OCI-LY3 (cell line): ENCODE measurements around the gene MED13L.

Experiments used
- H2AFZ ChIP-seq: fragments of 200-600, 300-600 bp; shearing (Covaris generic); 2 replicates; pipeline ENCODE4 v1.6.0; 2014; ENCODE audit warnings: antibody characterized with exemption, low read depth, low read length
- H3K27ac ChIP-seq: fragments of 200-600, 300-600 bp; sonication (generic); 2 replicates; pipeline ENCODE4 v1.5.1; 2014; ENCODE audit warnings: mild to moderate bottlenecking, low read length, moderate library complexity, mixed read lengths
- H3K27me3 ChIP-seq: fragments of 200-600, 300-600 bp; sonication (generic); 2 replicates; pipeline ENCODE4 v1.6.1; 2014; ENCODE audit warnings: low read depth, low read length, mixed read lengths
- H3K36me3 ChIP-seq: fragments of 200-600, 300-600 bp; sonication (generic); replicated peaks from 2 replicates; pipeline ENCODE3; 2014; ENCODE audit warnings: low read depth, low read length, mixed read lengths
- H3K4me1 ChIP-seq: fragments of 300-600, 200-600 bp; sonication (generic); 2 replicates; pipeline ENCODE4 v1.6.1; 2014; ENCODE audit warnings: low read length, mixed read lengths
- H3K4me2 ChIP-seq: fragments of 200-600, 300-600 bp; sonication (generic); 2 replicates; pipeline ENCODE4 v1.6.1; 2014; ENCODE audit warnings: low read length, mixed read lengths
- H3K4me3 ChIP-seq: fragments of 300-600, 200-600 bp; sonication (generic); 2 replicates; pipeline ENCODE4 v1.5.1; 2014; ENCODE audit warnings: antibody characterized with exemption, mild to moderate bottlenecking, low read length, moderate library complexity
- H3K79me2 ChIP-seq: fragments of 300-600, 200-600 bp; shearing (Covaris generic); 2 replicates; pipeline ENCODE4 v1.6.1; 2014; ENCODE audit warnings: mild to moderate bottlenecking, low read length, mixed read lengths
- H3K9ac ChIP-seq: fragments of 300-600, 200-600 bp; shearing (Covaris generic); 2 replicates; pipeline ENCODE4 v1.6.0; 2014; ENCODE audit warnings: mild to moderate bottlenecking, low read length, moderate library complexity
- H3K9me3 ChIP-seq: fragments of 200-600, 300-600 bp; shearing (Covaris generic); 2 replicates; pipeline ENCODE4 v1.6.1; 2014; ENCODE audit warnings: low read length, mixed read lengths; ENCODE audit not compliant: insufficient read depth
- H4K20me1 ChIP-seq: fragments of 200-600, 300-600 bp; sonication (generic); 2 replicates; pipeline ENCODE4 v1.6.1; 2016; ENCODE audit warnings: low read length, mixed read lengths; ENCODE audit not compliant: insufficient read depth
- EZH2phosphoT487 ChIP-seq: fragments of 200-600 bp; shearing (Covaris generic); IDR thresholded peaks from 2 replicates; pipeline ENCODE4 v1.6.1; 2018; ENCODE audit warnings: antibody characterized with exemption, mixed run types, low read depth
- TF ChIP-seq, protein P1 (sequence below): fragments of 200-600, 300-600 bp; sonication (generic); IDR thresholded peaks from 2 replicates; pipeline ENCODE4 v1.5.1; 2014; ENCODE audit warnings: antibody characterized with exemption, low read length, low read depth

MED13L gene

DNA sequence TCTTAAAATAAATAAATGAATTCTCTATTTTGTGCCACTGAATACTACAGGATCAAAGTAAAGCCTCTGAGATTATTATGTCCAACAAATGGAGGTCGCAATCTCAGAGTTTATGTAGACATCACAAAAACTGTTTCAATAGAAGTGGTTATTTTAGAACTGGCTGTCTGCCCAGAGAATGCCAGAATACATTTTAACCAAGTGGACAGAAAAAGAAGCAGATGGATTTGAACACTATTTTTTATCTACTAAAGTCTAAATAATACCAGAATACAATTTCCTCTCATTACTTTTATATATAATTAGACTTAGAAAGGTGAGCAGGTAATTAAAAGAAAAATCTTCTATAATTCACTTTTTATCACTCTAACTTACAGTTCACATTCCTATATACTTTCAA is 118.3 kb downstream of the MED13L start:
- H3K27ac ChIP-seq, result no peak overlapping the region
- TF ChIP-seq EZH2phosphoT487, result no peak
- TF ChIP-seq, protein P1, sequence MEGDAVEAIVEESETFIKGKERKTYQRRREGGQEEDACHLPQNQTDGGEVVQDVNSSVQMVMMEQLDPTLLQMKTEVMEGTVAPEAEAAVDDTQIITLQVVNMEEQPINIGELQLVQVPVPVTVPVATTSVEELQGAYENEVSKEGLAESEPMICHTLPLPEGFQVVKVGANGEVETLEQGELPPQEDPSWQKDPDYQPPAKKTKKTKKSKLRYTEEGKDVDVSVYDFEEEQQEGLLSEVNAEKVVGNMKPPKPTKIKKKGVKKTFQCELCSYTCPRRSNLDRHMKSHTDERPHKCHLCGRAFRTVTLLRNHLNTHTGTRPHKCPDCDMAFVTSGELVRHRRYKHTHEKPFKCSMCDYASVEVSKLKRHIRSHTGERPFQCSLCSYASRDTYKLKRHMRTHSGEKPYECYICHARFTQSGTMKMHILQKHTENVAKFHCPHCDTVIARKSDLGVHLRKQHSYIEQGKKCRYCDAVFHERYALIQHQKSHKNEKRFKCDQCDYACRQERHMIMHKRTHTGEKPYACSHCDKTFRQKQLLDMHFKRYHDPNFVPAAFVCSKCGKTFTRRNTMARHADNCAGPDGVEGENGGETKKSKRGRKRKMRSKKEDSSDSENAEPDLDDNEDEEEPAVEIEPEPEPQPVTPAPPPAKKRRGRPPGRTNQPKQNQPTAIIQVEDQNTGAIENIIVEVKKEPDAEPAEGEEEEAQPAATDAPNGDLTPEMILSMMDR, result no peak
- no peaks in the 10 kb centered on the region for H3K36me3 ChIP-seq
- no peaks in the 10 kb centered on the region for H3K27me3 ChIP-seq
- no peak overlapping the region for H2AFZ ChIP-seq
- H3K79me2 ChIP-seq, result peaks cover 99% of the 10 kb centered on the region
- H3K9me3 ChIP-seq, result no peaks in the 10 kb centered on the region
- peaks cover 18% of the 10 kb centered on the region for H3K4me1 ChIP-seq
- no peak overlapping the region for H3K4me3 ChIP-seq
- no peak overlapping the region for H3K4me2 ChIP-seq
- H4K20me1 ChIP-seq, result peaks cover 39% of the 10 kb centered on the region
- H3K9ac ChIP-seq, result no peak overlapping the region

GRCh38 chr12:116157845-116158267 is 119.6 kb downstream of the MED13L start:
- no peak overlapping the region for H3K4me2 ChIP-seq

GRCh38 chr12:116156614-116157013 is 120.9 kb downstream of the MED13L start:
- Histone ChIP-seq H3K4me1 (peaks cover 44% of the 10 kb centered on the region), H3K9me3 (no peaks in the 10 kb centered on the region), H2AFZ (no peak overlapping the region), H3K9ac (no peak overlapping the region), H4K20me1 (peaks cover 46% of the 10 kb centered on the region), H3K4me2 (no peak overlapping the region), H3K36me3 (no peaks in the 10 kb centered on the region), H3K79me2 (peaks cover 98% of the 10 kb centered on the region), H3K27ac (no peak overlapping the region), H3K27me3 (no peaks in the 10 kb centered on the region), H3K4me3 (no peak overlapping the region)
- TF ChIP-seq, protein P1, result no peak
- TF ChIP-seq EZH2phosphoT487, result no peak

More at GRCh38 chr12:116157845-116158267, 119.6 kb downstream of the MED13L start:
- H3K27me3 ChIP-seq, result no peaks in the 10 kb centered on the region
- H3K27ac ChIP-seq, result no peak overlapping the region
- TF ChIP-seq, protein P1, result no peak
- TF ChIP-seq EZH2phosphoT487, result no peak
- no peaks in the 10 kb centered on the region for H3K36me3 ChIP-seq
- no peak overlapping the region for H3K9ac ChIP-seq
- no peak overlapping the region for H2AFZ ChIP-seq
- H3K9me3 ChIP-seq, result no peaks in the 10 kb centered on the region
- no peak overlapping the region for H3K4me3 ChIP-seq
- peaks cover 47% of the 10 kb centered on the region for H4K20me1 ChIP-seq
- peaks cover 31% of the 10 kb centered on the region for H3K4me1 ChIP-seq
- peaks cover 100% of the 10 kb centered on the region for H3K79me2 ChIP-seq

GRCh38 chr12:116155383-116155782 is 122.1 kb downstream of the MED13L start:
- H2AFZ ChIP-seq, result no peak overlapping the region

More at GRCh38 chr12:116155383-116155782, 122.1 kb downstream of the MED13L start:
- Histone ChIP-seq H4K20me1 (peaks cover 49% of the 10 kb centered on the region), H3K9ac (no peak overlapping the region), H3K79me2 (peaks cover 98% of the 10 kb centered on the region), H3K27ac (no peak overlapping the region), H3K4me2 (no peak overlapping the region), H3K36me3 (no peaks in the 10 kb centered on the region), H3K4me1 (peaks cover 50% of the 10 kb centered on the region), H3K4me3 (no peak overlapping the region), H3K27me3 (no peaks in the 10 kb centered on the region), H3K9me3 (no peaks in the 10 kb centered on the region)
- TF ChIP-seq EZH2phosphoT487, result no peak
- TF ChIP-seq, protein P1, result no peak
